CD8-positive, alpha-beta memory T cell (primary cell): ENCODE results near the gene NDUFAF2. TPM values are rescaled to one million over a fixed set of nuclear protein-coding genes. Genes with fewer than 3 reads are reported as not detected.
A peak's percentile ranks its signal among the peaks of the same experiment; 100 is the strongest.

Experiments used
- CTCF ChIA-PET: fragments of 350-600 bp; sonication (Branson Sonifier 250); formaldehyde crosslinking; loops from one replicate; lab custom pipeline; 2021; ENCODE audit warnings: antibody characterized with exemption; lab: Charles Lee
- POLR2A ChIA-PET: fragments of 350-600 bp; sonication (Branson Sonifier 250); formaldehyde crosslinking; loops from one replicate; lab custom pipeline; 2021; ENCODE audit warnings: antibody characterized with exemption; lab: Charles Lee
- DNase-seq, 5 donors: peaks; one replicate each; pipeline versions ENCODE4 v3.0.0 to v3.0.0-alpha.2; 2020 to 2022; ENCODE audit warnings: mixed read lengths in 1 of 5
- H3K27ac ChIP-seq: one replicate; pipeline ENCODE4 v1.7.0; 2013; ENCODE audit warnings: low read depth, mild to moderate bottlenecking, low read length, moderate library complexity
- H3K27me3 ChIP-seq: 2 replicates; pipeline ENCODE4 v1.7.0; 2013; ENCODE audit warnings: low read length, mild to moderate bottlenecking; ENCODE audit not compliant: insufficient read depth, poor library complexity, severe bottlenecking
- H3K36me3 ChIP-seq: 2 replicates; pipeline ENCODE4 v1.7.0; 2013; ENCODE audit warnings: mild to moderate bottlenecking, low read length, moderate library complexity; ENCODE audit not compliant: insufficient read depth
- H3K4me1 ChIP-seq: 2 replicates; pipeline ENCODE4 v1.7.0; 2013; ENCODE audit warnings: mild to moderate bottlenecking, low read length, moderate library complexity; ENCODE audit not compliant: insufficient read depth
- H3K4me3 ChIP-seq: 2 replicates; pipeline ENCODE4 v1.7.0; 2013; ENCODE audit warnings: mild to moderate bottlenecking, low read length
- H3K9me3 ChIP-seq: 2 replicates; pipeline ENCODE4 v1.7.0; 2013; ENCODE audit warnings: mild to moderate bottlenecking, low read length
- H3K27ac Mint-ChIP-seq, 8 donors: one replicate each; pipeline ENCODE4 v1.8.0; 2020 to 2021; ENCODE audit warnings: mixed read lengths in 8 of 8, mild to moderate bottlenecking in 6 of 8, inconsistent platforms in 3 of 8, moderate library complexity in 3 of 8
- H3K27me3 Mint-ChIP-seq, 2 donors: one replicate each; pipeline ENCODE4 v1.8.0; 2020 to 2021; ENCODE audit warnings: mixed read lengths in 2 of 2, mild to moderate bottlenecking in 1 of 2, moderate library complexity in 1 of 2
- H3K36me3 Mint-ChIP-seq, 3 donors: one replicate each; pipeline ENCODE4 v1.8.0; 2020 to 2021; ENCODE audit warnings: mixed read lengths in 3 of 3, inconsistent platforms in 1 of 3, mild to moderate bottlenecking in 1 of 3
- H3K4me1 Mint-ChIP-seq, 3 donors: one replicate each; pipeline ENCODE4 v1.8.0; 2020 to 2021; ENCODE audit warnings: mixed read lengths in 3 of 3, inconsistent platforms in 1 of 3, mild to moderate bottlenecking in 1 of 3
- H3K4me3 Mint-ChIP-seq, 7 donors: one replicate each; pipeline ENCODE4 v1.8.0; 2020 to 2021; ENCODE audit warnings: mixed read lengths in 7 of 7, mild to moderate bottlenecking in 6 of 7, moderate library complexity in 4 of 7, inconsistent platforms in 2 of 7
- H3K9me3 Mint-ChIP-seq, 5 donors: one replicate each; pipeline ENCODE4 v1.8.0; 2020 to 2022; ENCODE audit warnings: mixed read lengths in 5 of 5, mild to moderate bottlenecking in 3 of 5, moderate library complexity in 2 of 5, inconsistent platforms in 1 of 5
- polyA plus RNA-seq: library from polyadenylated mRNA; unstranded; fragments of 300-500 nt; fragmentation: Illumina TruSeq; gene quantifications from one replicate; pipeline ENCODE4 v1.2.3, GENCODE V29; 2021
- total RNA-seq, 2 experiments: library from RNA; stranded (reverse); gene quantifications; one replicate each; pipeline ENCODE4 v1.2.3, GENCODE V29; 2021

NDUFAF2 gene
- total and polyA plus RNA-seq, 3 experiments from 2014 or later, result 37.7 to 46.8 (median 43.9) TPM

GRCh38 chr5:60945813-60946187 is 795 bp downstream of the NDUFAF2 start:
- H3K27me3 ChIP-seq, result no peaks in the 10 kb centered on the region
- ChIA-PET CTCF (interaction anchor here (1.2 to 2.1 kb wide), 4 partner anchors 9 to 713 kb away, joined by 3 to 7 read pairs (median 5); no protein-coding TSS in a partner anchor), POLR2A (interaction anchor here (2.2 kb wide), 1 partner anchor 385 kb away, joined by 12 read pairs; the partner anchor contains the start of gene ZSWIM6)
- H3K36me3 ChIP-seq, result no peaks in the 10 kb centered on the region
- H3K4me1 ChIP-seq, result peaks cover 15% of the 10 kb centered on the region
- H3K27ac ChIP-seq, result peak overlapping the region; percentile 77
- peak overlapping the region; percentile 98 for H3K4me3 ChIP-seq
- H3K9me3 ChIP-seq, result no peaks in the 10 kb centered on the region
- peaks cover 22 to 34% (median 26%) of the 10 kb centered on the region in 3 donors for H3K4me1 Mint-ChIP-seq
- peaks cover 0 to 3% (median 0%) of the 10 kb centered on the region in 3 donors for H3K36me3 Mint-ChIP-seq
- no peaks in the 10 kb centered on the region for H3K9me3 Mint-ChIP-seq
- H3K27me3 Mint-ChIP-seq, result peaks cover 0 to 2% of the 10 kb centered on the region in 2 donors
- peak in 1 of 5 donors; percentile 47 for DNase-seq
- H3K27ac Mint-ChIP-seq, result peak overlapping the region in 4 of 8 donors; percentile 53 to 92 (median 84)
- H3K4me3 Mint-ChIP-seq, result no peak overlapping the region

GRCh38 chr5:60948738-60949137 is 3.7 kb downstream of the NDUFAF2 start:
- H3K4me3 Mint-ChIP-seq, result peak overlapping the region in 1 of 7 donors; percentile 56
- H3K9me3 ChIP-seq, result no peaks in the 10 kb centered on the region

GRCh38 chr5:60955239-60955638 is 10.2 kb downstream of the NDUFAF2 start:
- peaks cover 1 to 6% (median 6%) of the 10 kb centered on the region in 3 donors for H3K36me3 Mint-ChIP-seq

More at GRCh38 chr5:60948738-60949137, 3.7 kb downstream of the NDUFAF2 start:
- H3K9me3 Mint-ChIP-seq, result no peaks in the 10 kb centered on the region
- Histone ChIP-seq H3K4me1 (peaks cover 15% of the 10 kb centered on the region), H3K27ac (no peak overlapping the region), H3K36me3 (no peaks in the 10 kb centered on the region), H3K4me3 (no peak overlapping the region), H3K27me3 (no peaks in the 10 kb centered on the region)
- DNase-seq, result no peak
- H3K4me1 Mint-ChIP-seq, result peaks cover 23 to 49% (median 27%) of the 10 kb centered on the region in 3 donors
- peaks cover 0 to 2% of the 10 kb centered on the region in 2 donors for H3K27me3 Mint-ChIP-seq
- no peak overlapping the region for H3K27ac Mint-ChIP-seq
- peaks cover 0 to 3% (median 2%) of the 10 kb centered on the region in 3 donors for H3K36me3 Mint-ChIP-seq
- ChIA-PET CTCF (no interaction called here), POLR2A (no interaction called here)

GRCh38 chr5:60958088-60958487 is 13.1 kb downstream of the NDUFAF2 start:
- Mint-ChIP-seq H3K9me3 (peaks cover 0 to 8% (median 0%) of the 10 kb centered on the region in 5 donors), H3K36me3 (peaks cover 1 to 6% (median 4%) of the 10 kb centered on the region in 3 donors), H3K4me3 (no peak overlapping the region), H3K27me3 (peaks cover 0 to 1% of the 10 kb centered on the region in 2 donors), H3K27ac (peak overlapping the region in 1 of 8 donors; percentile 42), H3K4me1 (peaks cover 11 to 23% (median 15%) of the 10 kb centered on the region in 3 donors)
- ChIA-PET CTCF (interaction anchor here (1.6 to 1.7 kb wide), 2 partner anchors 13 to 701 kb away, joined by 5 to 6 read pairs; partner anchors contain the start of genes ERCC8 and NDUFAF2), POLR2A (no interaction called here)
- no peak for DNase-seq
- H3K27ac ChIP-seq, result no peak overlapping the region
- peaks cover 4% of the 10 kb centered on the region for H3K4me1 ChIP-seq
- H3K36me3 ChIP-seq, result no peaks in the 10 kb centered on the region
- no peak overlapping the region for H3K4me3 ChIP-seq
- H3K27me3 ChIP-seq, result no peaks in the 10 kb centered on the region
- no peaks in the 10 kb centered on the region for H3K9me3 ChIP-seq

More at GRCh38 chr5:60955239-60955638, 10.2 kb downstream of the NDUFAF2 start:
- Mint-ChIP-seq H3K27ac (no peak overlapping the region), H3K9me3 (peaks cover 0 to 8% (median 0%) of the 10 kb centered on the region in 5 donors), H3K4me3 (no peak overlapping the region), H3K27me3 (peaks cover 0 to 1% of the 10 kb centered on the region in 2 donors), H3K4me1 (peaks cover 8 to 33% (median 20%) of the 10 kb centered on the region in 3 donors)
- Histone ChIP-seq H3K9me3 (no peaks in the 10 kb centered on the region), H3K36me3 (no peaks in the 10 kb centered on the region), H3K27me3 (no peaks in the 10 kb centered on the region), H3K4me1 (peaks cover 1% of the 10 kb centered on the region), H3K27ac (no peak overlapping the region), H3K4me3 (no peak overlapping the region)
- CTCF ChIA-PET, result no interaction called here
- POLR2A ChIA-PET, result no interaction called here
- DNase-seq, result no peak

GRCh38 chr5:60958712-60959111 is 13.7 kb downstream of the NDUFAF2 start:
- POLR2A ChIA-PET, result no interaction called here
- CTCF ChIA-PET, result interaction anchor here (0.7 to 1.7 kb wide), 3 partner anchors 14 to 700 kb away, joined by 3 to 6 read pairs (median 5); partner anchors contain the start of genes ERCC8 and NDUFAF2

GRCh38 chr5:60959156-60959555 is 14.2 kb downstream of the NDUFAF2 start:
- DNase-seq, result no peak

More at GRCh38 chr5:60958712-60959111, 13.7 kb downstream of the NDUFAF2 start:
- peaks cover 0 to 1% of the 10 kb centered on the region in 2 donors for H3K27me3 Mint-ChIP-seq
- peaks cover 4% of the 10 kb centered on the region for H3K4me1 ChIP-seq
- peaks cover 1 to 6% (median 4%) of the 10 kb centered on the region in 3 donors for H3K36me3 Mint-ChIP-seq
- H3K27ac Mint-ChIP-seq, result no peak overlapping the region
- H3K36me3 ChIP-seq, result no peaks in the 10 kb centered on the region
- H3K27ac ChIP-seq, result no peak overlapping the region
- no peak overlapping the region for H3K4me3 ChIP-seq
- no peak overlapping the region for H3K4me3 Mint-ChIP-seq
- peaks cover 0 to 8% (median 0%) of the 10 kb centered on the region in 5 donors for H3K9me3 Mint-ChIP-seq
- peaks cover 10 to 22% (median 19%) of the 10 kb centered on the region in 3 donors for H3K4me1 Mint-ChIP-seq
- H3K27me3 ChIP-seq, result no peaks in the 10 kb centered on the region
- DNase-seq, result no peak
- H3K9me3 ChIP-seq, result no peaks in the 10 kb centered on the region

GRCh38 chr5:60960591-60960990 is 15.6 kb downstream of the NDUFAF2 start:
- no peak overlapping the region for H3K4me3 Mint-ChIP-seq
- H3K36me3 Mint-ChIP-seq, result peaks cover 1 to 4% (median 3%) of the 10 kb centered on the region in 3 donors
- POLR2A ChIA-PET, result no interaction called here
- H3K4me1 ChIP-seq, result peaks cover 4% of the 10 kb centered on the region
- no peaks in the 10 kb centered on the region for H3K27me3 Mint-ChIP-seq
- peak in 1 of 5 donors; percentile 23 for DNase-seq
- no peak overlapping the region for H3K27ac ChIP-seq
- no peaks in the 10 kb centered on the region for H3K36me3 ChIP-seq
- no peaks in the 10 kb centered on the region for H3K9me3 ChIP-seq
- CTCF ChIA-PET, result interaction anchor here (1.2 to 2.0 kb wide), 2 partner anchors 14 to 282 kb away, joined by 3 to 7 read pairs; no protein-coding TSS in a partner anchor
- peaks cover 10 to 26% (median 22%) of the 10 kb centered on the region in 3 donors for H3K4me1 Mint-ChIP-seq
- H3K27me3 ChIP-seq, result no peaks in the 10 kb centered on the region
- H3K27ac Mint-ChIP-seq, result no peak overlapping the region
- H3K4me3 ChIP-seq, result no peak overlapping the region
- H3K9me3 Mint-ChIP-seq, result peaks cover 0 to 3% (median under 1%) of the 10 kb centered on the region in 5 donors

More at GRCh38 chr5:60959156-60959555, 14.2 kb downstream of the NDUFAF2 start:
- CTCF ChIA-PET, result interaction anchor here (0.7 to 1.7 kb wide), 3 partner anchors 14 to 700 kb away, joined by 3 to 6 read pairs (median 5); partner anchors contain the start of genes ERCC8 and NDUFAF2
- H3K4me1 Mint-ChIP-seq, result peaks cover 12 to 22% (median 21%) of the 10 kb centered on the region in 3 donors
- peaks cover 1 to 6% (median 4%) of the 10 kb centered on the region in 3 donors for H3K36me3 Mint-ChIP-seq
- peaks cover 4% of the 10 kb centered on the region for H3K4me1 ChIP-seq
- no peaks in the 10 kb centered on the region for H3K36me3 ChIP-seq
- no peak overlapping the region for H3K27ac ChIP-seq
- H3K27me3 Mint-ChIP-seq, result peaks cover 0 to 1% of the 10 kb centered on the region in 2 donors
- H3K9me3 ChIP-seq, result no peaks in the 10 kb centered on the region
- no peaks in the 10 kb centered on the region for H3K27me3 ChIP-seq
- POLR2A ChIA-PET, result no interaction called here
- peaks cover 0 to 8% (median 0%) of the 10 kb centered on the region in 5 donors for H3K9me3 Mint-ChIP-seq
- no peak overlapping the region for H3K4me3 Mint-ChIP-seq
- no peak overlapping the region for H3K4me3 ChIP-seq
- no peak overlapping the region for H3K27ac Mint-ChIP-seq

- Mint-ChIP-seq H3K9me3 (peaks cover 0 to 12% (median 6%) of the 10 kb centered on the region in 5 donors), H3K27ac (no peak overlapping the region), H3K36me3 (peaks cover 0 to 14% (median 0%) of the 10 kb centered on the region in 3 donors), H3K27me3 (no peaks in the 10 kb centered on the region), H3K4me1 (peaks cover 8 to 21% (median 21%) of the 10 kb centered on the region in 3 donors), H3K4me3 (no peak overlapping the region)
- CTCF ChIA-PET, result interaction anchor here (1.3 to 2.0 kb wide), 2 partner anchors 15 to 698 kb away, joined by 3 to 7 read pairs; no protein-coding TSS in a partner anchor
- Histone ChIP-seq H3K27ac (no peak overlapping the region), H3K4me3 (no peak overlapping the region), H3K4me1 (peaks cover 4% of the 10 kb centered on the region), H3K9me3 (no peaks in the 10 kb centered on the region), H3K36me3 (no peaks in the 10 kb centered on the region), H3K27me3 (no peaks in the 10 kb centered on the region)
- POLR2A ChIA-PET, result no interaction called here
- DNase-seq, result no peak
Observed at GRCh38 chr5:60961685-60962084, 16.7 kb downstream of the NDUFAF2 start.
